Measurements from ENCODE around the gene UBL4B.

UBL4B gene

DNA sequence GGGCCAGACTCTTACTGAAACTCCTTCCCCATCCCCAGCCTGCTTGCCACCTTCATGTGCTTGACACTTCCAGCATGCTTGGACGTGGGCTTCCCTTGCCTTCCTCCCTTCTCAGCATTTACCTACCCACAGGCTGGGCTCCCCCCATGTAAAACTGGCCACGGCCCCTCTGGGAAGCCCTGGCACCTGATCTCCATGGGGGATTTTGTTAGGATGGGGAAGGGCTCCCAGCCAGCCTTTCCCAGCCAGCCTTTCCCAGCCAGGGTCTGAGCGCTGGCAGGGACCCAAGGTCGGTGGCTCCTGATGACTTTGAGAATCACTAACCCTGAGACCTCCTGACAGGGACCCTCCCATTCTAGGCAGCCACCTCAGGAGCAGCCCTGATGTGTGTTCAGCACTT lies 48.5 kb upstream of the UBL4B start (continued):
- TF ChIP-seq, protein P1, sequence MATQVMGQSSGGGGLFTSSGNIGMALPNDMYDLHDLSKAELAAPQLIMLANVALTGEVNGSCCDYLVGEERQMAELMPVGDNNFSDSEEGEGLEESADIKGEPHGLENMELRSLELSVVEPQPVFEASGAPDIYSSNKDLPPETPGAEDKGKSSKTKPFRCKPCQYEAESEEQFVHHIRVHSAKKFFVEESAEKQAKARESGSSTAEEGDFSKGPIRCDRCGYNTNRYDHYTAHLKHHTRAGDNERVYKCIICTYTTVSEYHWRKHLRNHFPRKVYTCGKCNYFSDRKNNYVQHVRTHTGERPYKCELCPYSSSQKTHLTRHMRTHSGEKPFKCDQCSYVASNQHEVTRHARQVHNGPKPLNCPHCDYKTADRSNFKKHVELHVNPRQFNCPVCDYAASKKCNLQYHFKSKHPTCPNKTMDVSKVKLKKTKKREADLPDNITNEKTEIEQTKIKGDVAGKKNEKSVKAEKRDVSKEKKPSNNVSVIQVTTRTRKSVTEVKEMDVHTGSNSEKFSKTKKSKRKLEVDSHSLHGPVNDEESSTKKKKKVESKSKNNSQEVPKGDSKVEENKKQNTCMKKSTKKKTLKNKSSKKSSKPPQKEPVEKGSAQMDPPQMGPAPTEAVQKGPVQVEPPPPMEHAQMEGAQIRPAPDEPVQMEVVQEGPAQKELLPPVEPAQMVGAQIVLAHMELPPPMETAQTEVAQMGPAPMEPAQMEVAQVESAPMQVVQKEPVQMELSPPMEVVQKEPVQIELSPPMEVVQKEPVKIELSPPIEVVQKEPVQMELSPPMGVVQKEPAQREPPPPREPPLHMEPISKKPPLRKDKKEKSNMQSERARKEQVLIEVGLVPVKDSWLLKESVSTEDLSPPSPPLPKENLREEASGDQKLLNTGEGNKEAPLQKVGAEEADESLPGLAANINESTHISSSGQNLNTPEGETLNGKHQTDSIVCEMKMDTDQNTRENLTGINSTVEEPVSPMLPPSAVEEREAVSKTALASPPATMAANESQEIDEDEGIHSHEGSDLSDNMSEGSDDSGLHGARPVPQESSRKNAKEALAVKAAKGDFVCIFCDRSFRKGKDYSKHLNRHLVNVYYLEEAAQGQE (tag by site-specific recombination; IDR thresholded peaks at IDR 0.05): no peak
- TF ChIP-seq, protein P2, sequence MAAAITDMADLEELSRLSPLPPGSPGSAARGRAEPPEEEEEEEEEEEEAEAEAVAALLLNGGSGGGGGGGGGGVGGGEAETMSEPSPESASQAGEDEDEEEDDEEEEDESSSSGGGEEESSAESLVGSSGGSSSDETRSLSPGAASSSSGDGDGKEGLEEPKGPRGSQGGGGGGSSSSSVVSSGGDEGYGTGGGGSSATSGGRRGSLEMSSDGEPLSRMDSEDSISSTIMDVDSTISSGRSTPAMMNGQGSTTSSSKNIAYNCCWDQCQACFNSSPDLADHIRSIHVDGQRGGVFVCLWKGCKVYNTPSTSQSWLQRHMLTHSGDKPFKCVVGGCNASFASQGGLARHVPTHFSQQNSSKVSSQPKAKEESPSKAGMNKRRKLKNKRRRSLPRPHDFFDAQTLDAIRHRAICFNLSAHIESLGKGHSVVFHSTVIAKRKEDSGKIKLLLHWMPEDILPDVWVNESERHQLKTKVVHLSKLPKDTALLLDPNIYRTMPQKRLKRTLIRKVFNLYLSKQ (tag by site-specific recombination; IDR thresholded peaks at IDR 0.05; ENCODE audit: borderline replicate concordance): no peak
- TF ChIP-seq YY2 (tag by site-specific recombination; IDR thresholded peaks at IDR 0.05) (no peak), WT1 (tag by site-specific recombination; IDR thresholded peaks at IDR 0.05) (no peak), OSR2 (tag by site-specific recombination; IDR thresholded peaks at IDR 0.05) (no peak)
- TF ChIP-seq, protein P3, sequence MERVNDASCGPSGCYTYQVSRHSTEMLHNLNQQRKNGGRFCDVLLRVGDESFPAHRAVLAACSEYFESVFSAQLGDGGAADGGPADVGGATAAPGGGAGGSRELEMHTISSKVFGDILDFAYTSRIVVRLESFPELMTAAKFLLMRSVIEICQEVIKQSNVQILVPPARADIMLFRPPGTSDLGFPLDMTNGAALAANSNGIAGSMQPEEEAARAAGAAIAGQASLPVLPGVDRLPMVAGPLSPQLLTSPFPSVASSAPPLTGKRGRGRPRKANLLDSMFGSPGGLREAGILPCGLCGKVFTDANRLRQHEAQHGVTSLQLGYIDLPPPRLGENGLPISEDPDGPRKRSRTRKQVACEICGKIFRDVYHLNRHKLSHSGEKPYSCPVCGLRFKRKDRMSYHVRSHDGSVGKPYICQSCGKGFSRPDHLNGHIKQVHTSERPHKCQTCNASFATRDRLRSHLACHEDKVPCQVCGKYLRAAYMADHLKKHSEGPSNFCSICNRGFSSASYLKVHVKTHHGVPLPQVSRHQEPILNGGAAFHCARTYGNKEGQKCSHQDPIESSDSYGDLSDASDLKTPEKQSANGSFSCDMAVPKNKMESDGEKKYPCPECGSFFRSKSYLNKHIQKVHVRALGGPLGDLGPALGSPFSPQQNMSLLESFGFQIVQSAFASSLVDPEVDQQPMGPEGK (tag by site-specific recombination; IDR thresholded peaks at IDR 0.05): no peak
- TF ChIP-seq, protein P4, sequence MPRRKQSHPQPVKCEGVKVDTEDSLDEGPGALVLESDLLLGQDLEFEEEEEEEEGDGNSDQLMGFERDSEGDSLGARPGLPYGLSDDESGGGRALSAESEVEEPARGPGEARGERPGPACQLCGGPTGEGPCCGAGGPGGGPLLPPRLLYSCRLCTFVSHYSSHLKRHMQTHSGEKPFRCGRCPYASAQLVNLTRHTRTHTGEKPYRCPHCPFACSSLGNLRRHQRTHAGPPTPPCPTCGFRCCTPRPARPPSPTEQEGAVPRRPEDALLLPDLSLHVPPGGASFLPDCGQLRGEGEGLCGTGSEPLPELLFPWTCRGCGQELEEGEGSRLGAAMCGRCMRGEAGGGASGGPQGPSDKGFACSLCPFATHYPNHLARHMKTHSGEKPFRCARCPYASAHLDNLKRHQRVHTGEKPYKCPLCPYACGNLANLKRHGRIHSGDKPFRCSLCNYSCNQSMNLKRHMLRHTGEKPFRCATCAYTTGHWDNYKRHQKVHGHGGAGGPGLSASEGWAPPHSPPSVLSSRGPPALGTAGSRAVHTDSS (tag by site-specific recombination; IDR thresholded peaks at IDR 0.05): no peak

DNA sequence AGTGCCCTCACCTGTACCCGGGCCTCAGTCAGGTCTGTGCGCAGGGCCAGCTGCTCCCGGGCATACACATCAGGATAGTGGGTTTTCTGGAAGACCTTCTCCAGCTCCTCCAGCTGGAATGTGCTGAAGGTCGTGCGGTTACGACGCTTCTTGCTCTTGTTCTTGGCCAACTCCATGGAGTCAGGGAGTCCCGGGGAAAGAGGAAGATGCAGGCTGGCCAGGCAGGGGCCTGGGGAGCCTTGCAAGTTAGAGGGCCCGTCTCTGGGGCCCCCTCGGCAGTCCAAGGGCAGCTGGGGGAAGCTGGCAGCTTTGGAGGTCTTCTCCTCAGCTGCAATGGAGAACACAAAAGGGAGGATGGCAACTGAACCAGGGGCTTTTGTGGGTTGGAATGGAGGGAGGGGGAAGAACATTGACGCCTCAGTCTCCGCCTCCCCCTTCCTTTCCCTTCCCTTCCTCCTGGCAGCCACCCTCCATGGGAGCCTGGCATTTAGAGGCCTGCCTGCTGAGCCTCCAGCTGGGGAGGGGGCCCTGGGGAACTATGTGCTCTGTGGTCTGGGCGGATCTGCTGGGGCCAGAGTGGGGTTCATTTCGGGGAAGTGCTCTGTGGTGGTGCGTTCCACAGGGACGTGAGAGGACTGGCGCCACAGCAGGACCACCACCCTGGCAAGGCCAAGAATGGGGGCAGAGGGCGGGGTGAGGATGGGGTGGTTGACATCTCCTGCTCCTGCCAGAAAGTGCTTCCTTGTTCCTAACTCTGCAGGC lies 47.5 kb upstream of the UBL4B start:
- ChIA-PET CTCF (interaction anchor here (0.6 to 5.5 kb wide), 6 partner anchors 11 to 288 kb away, joined by 3 to 48 read pairs (median 4); no protein-coding TSS in a partner anchor), POLR2A (no interaction called here)
- TF ChIP-seq ZNF621 (tag by site-specific recombination; IDR thresholded peaks at IDR 0.05) (no peak), ZIC2 (tag by site-specific recombination; IDR thresholded peaks at IDR 0.05) (peak; percentile 94), ZNF138 (tag by site-specific recombination; IDR thresholded peaks at IDR 0.05; ENCODE audit: borderline replicate concordance) (no peak), WT1 (tag by site-specific recombination; IDR thresholded peaks at IDR 0.05) (no peak), GLI4 (tag by site-specific recombination; IDR thresholded peaks at IDR 0.05) (no peak), KLF9 (tag by site-specific recombination; IDR thresholded peaks at IDR 0.05; ENCODE audit: low read depth) (no peak)
- TF ChIP-seq, protein P5, sequence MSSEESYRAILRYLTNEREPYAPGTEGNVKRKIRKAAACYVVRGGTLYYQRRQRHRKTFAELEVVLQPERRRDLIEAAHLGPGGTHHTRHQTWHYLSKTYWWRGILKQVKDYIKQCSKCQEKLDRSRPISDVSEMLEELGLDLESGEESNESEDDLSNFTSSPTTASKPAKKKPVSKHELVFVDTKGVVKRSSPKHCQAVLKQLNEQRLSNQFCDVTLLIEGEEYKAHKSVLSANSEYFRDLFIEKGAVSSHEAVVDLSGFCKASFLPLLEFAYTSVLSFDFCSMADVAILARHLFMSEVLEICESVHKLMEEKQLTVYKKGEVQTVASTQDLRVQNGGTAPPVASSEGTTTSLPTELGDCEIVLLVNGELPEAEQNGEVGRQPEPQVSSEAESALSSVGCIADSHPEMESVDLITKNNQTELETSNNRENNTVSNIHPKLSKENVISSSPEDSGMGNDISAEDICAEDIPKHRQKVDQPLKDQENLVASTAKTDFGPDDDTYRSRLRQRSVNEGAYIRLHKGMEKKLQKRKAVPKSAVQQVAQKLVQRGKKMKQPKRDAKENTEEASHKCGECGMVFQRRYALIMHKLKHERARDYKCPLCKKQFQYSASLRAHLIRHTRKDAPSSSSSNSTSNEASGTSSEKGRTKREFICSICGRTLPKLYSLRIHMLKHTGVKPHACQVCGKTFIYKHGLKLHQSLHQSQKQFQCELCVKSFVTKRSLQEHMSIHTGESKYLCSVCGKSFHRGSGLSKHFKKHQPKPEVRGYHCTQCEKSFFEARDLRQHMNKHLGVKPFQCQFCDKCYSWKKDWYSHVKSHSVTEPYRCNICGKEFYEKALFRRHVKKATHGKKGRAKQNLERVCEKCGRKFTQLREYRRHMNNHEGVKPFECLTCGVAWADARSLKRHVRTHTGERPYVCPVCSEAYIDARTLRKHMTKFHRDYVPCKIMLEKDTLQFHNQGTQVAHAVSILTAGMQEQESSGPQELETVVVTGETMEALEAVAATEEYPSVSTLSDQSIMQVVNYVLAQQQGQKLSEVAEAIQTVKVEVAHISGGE (tag by site-specific recombination; conservative IDR thresholded peaks at IDR 0.05; ENCODE audit: low read depth): no peak
- TF ChIP-seq, protein P6, sequence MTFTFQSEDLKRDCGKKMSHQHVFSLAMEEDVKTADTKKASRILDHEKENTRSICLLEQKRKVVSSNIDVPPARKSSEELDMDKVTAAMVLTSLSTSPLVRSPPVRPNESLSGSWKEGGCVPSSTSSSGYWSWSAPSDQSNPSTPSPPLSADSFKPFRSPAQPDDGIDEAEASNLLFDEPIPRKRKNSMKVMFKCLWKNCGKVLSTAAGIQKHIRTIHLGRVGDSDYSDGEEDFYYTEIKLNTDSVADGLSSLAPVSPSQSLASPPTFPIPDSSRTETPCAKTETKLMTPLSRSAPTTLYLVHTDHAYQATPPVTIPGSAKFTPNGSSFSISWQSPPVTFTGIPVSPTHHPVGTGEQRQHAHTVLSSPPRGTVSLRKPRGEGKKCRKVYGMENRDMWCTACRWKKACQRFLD (tag by site-specific recombination; IDR thresholded peaks at IDR 0.05): no peak
- H3K4me1 ChIP-seq (ENCODE audit: control insufficient read depth, insufficient read depth, low read length): no peaks in the 10 kb centered on the region
- no peak overlapping the region for H3K27ac ChIP-seq (ENCODE audit: extremely low read depth, low read depth, low read length)
- H3K9me3 ChIP-seq (ENCODE audit: control insufficient read depth, insufficient read depth, low read depth, low read length): no peaks in the 10 kb centered on the region
- H3K36me3 ChIP-seq (ENCODE audit: control insufficient read depth in 2 of 2, insufficient read depth in 1 of 2, low read length in 2 of 2): peaks cover 0 to 35% of the 10 kb centered on the region in 2 experiments; a peak in 1 of 3 replicates
- no peak overlapping the region for H3K4me3 ChIP-seq (ENCODE audit: low read depth, low read length)

All from HEK293 (cell line).